Measurements from ENCODE around the gene MPHOSPH9. TPM values are rescaled to one million over a fixed set of nuclear protein-coding genes. Genes with fewer than 3 reads are reported as not detected.

MPHOSPH9 gene
- polyA plus RNA-seq, 1 donor (not counting 4 experiments of a cell fraction or from before 2014, with no cell fraction given): 10.7 TPM

DNA sequence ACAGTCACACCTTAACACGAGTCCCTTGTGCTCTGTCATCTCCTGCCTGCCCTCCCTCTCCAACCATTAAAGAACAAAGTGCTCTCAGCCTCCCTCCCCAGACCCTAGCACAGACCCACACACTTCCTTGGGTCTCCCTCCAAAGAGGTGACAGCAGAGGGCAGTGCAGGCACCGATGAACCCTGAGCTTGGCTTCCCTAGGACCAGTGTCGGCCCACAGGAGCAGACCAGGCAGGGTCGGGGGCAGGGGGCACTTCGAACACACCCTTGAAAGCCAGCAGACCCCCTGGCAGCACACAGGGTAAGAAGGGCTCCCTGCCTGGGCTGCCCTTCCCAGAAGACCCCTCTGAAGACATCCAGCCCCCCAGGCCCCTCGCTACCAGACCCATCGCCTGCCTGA is 31.7 kb upstream of the MPHOSPH9 start:
- Histone ChIP-seq H3K9ac (ENCODE audit: control insufficient read depth, extremely low read depth, insufficient read depth, low read length) (no peak overlapping the region), H3K4me3 (ENCODE audit: control insufficient read depth in 2 of 3, extremely low read depth in 1 of 3, insufficient read depth in 2 of 3, low read depth in 1 of 3, low read length in 3 of 3) (no peak overlapping the region), H3K9me3 (ENCODE audit: control insufficient read depth, low read depth, low read length) (no peaks in the 10 kb centered on the region), H3K27me3 (ENCODE audit: control insufficient read depth, extremely low read depth, insufficient read depth, low read length) (no peaks in the 10 kb centered on the region), H3K4me1 (ENCODE audit: control insufficient read depth, extremely low read depth, insufficient read depth, low read length) (peaks cover 10% of the 10 kb centered on the region), H4K20me1 (ENCODE audit: control insufficient read depth, extremely low read depth, insufficient read depth, low read length) (peaks cover 7% of the 10 kb centered on the region), H2AFZ (ENCODE audit: control insufficient read depth, low read length) (no peak overlapping the region), H3K27ac (ENCODE audit: control insufficient read depth, insufficient read depth, low read length) (no peak overlapping the region), H3K9me1 (ENCODE audit: control insufficient read depth, extremely low read depth, insufficient read depth, low read length) (no peaks in the 10 kb centered on the region), H3K4me2 (ENCODE audit: control insufficient read depth, extremely low read depth, insufficient read depth, low read depth, low read length) (no peak overlapping the region), H3K36me3 (ENCODE audit: control insufficient read depth in 2 of 2, extremely low read depth in 1 of 2, insufficient read depth in 2 of 2, low read length in 2 of 2) (peaks cover 29 to 30% of the 10 kb centered on the region in 2 experiments), H3K79me2 (ENCODE audit: control insufficient read depth, insufficient read depth, low read length) (peaks cover 52% of the 10 kb centered on the region)
- FAIRE-seq (no peak), DNase-seq (ENCODE audit: low read depth, low spot score) (no peak)
- dilution Hi-C loops (cut with MboI; ENCODE audit: extremely low pct_ligation_motif_present, low sequenced_read_pairs): no loop called here
- TF ChIP-seq EZH2 (IDR thresholded peaks at IDR 0.05; ENCODE audit: low read length): no peak
- TF ChIP-seq, protein P1, sequence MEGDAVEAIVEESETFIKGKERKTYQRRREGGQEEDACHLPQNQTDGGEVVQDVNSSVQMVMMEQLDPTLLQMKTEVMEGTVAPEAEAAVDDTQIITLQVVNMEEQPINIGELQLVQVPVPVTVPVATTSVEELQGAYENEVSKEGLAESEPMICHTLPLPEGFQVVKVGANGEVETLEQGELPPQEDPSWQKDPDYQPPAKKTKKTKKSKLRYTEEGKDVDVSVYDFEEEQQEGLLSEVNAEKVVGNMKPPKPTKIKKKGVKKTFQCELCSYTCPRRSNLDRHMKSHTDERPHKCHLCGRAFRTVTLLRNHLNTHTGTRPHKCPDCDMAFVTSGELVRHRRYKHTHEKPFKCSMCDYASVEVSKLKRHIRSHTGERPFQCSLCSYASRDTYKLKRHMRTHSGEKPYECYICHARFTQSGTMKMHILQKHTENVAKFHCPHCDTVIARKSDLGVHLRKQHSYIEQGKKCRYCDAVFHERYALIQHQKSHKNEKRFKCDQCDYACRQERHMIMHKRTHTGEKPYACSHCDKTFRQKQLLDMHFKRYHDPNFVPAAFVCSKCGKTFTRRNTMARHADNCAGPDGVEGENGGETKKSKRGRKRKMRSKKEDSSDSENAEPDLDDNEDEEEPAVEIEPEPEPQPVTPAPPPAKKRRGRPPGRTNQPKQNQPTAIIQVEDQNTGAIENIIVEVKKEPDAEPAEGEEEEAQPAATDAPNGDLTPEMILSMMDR (optimal IDR thresholded peaks at IDR 0.05 in 1 of 3, IDR thresholded peaks at IDR 0.05 in 1 of 3, conservative IDR thresholded peaks at IDR 0.05 in 1 of 3; ENCODE audit: extremely low read depth in 1 of 3, insufficient read depth in 2 of 3, low read length in 3 of 3): peak in 2 of 3 experiments; percentile 12 to 49

DNA sequence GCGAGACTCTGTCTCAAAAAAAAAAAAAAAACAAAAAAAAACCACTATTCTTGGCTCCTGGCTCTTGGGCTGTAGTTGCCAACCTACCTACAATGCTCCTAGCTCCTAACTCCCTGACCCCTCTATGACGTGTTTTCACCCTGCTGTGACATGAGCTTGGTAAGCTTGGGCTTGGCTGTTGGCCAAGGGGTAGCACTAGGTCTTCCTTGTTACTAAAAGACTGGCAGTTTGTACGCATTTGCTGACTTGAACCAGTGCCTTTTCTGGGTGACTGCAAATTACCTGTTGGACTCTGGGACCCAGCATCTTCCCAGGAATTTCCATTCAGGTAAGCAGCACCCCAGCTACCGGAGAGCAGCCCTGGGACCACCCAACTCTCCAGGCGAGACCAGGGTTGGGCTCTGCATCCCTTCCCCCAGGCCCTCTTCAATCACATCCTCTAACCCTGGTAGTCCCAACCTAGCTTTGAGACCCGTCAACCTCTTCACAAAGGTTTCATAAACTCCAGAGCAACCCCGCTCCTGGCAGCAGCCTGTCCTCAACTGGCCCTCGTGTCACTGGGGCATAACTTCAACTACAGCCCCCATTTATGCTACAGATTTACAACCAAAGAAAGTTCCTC is 30.4 kb upstream of the MPHOSPH9 start:
- Histone ChIP-seq H3K4me1 (ENCODE audit: control insufficient read depth, extremely low read depth, insufficient read depth, low read length) (peaks cover 7% of the 10 kb centered on the region), H3K36me3 (ENCODE audit: control insufficient read depth in 2 of 2, extremely low read depth in 1 of 2, insufficient read depth in 2 of 2, low read length in 2 of 2) (peaks cover 32 to 39% of the 10 kb centered on the region in 2 experiments), H3K9ac (ENCODE audit: control insufficient read depth, extremely low read depth, insufficient read depth, low read length) (no peak overlapping the region), H3K9me1 (ENCODE audit: control insufficient read depth, extremely low read depth, insufficient read depth, low read length) (no peaks in the 10 kb centered on the region), H4K20me1 (ENCODE audit: control insufficient read depth, extremely low read depth, insufficient read depth, low read length) (peaks cover 4% of the 10 kb centered on the region), H3K79me2 (ENCODE audit: control insufficient read depth, insufficient read depth, low read length) (peaks cover 39% of the 10 kb centered on the region), H3K4me2 (ENCODE audit: control insufficient read depth, extremely low read depth, insufficient read depth, low read depth, low read length) (no peak overlapping the region), H2AFZ (ENCODE audit: control insufficient read depth, low read length) (no peak overlapping the region), H3K27me3 (ENCODE audit: control insufficient read depth, extremely low read depth, insufficient read depth, low read length) (no peaks in the 10 kb centered on the region), H3K9me3 (ENCODE audit: control insufficient read depth, low read depth, low read length) (no peaks in the 10 kb centered on the region), H3K4me3 (ENCODE audit: control insufficient read depth in 2 of 3, extremely low read depth in 1 of 3, insufficient read depth in 2 of 3, low read depth in 1 of 3, low read length in 3 of 3) (no peak overlapping the region), H3K27ac (ENCODE audit: control insufficient read depth, insufficient read depth, low read length) (no peak overlapping the region)
- DNase-seq (ENCODE audit: low read depth, low spot score): no peak
- dilution Hi-C loops (cut with MboI; ENCODE audit: extremely low pct_ligation_motif_present, low sequenced_read_pairs): no loop called here
- TF ChIP-seq EZH2 (IDR thresholded peaks at IDR 0.05; ENCODE audit: low read length): no peak
- TF ChIP-seq, protein P1 (optimal IDR thresholded peaks at IDR 0.05 in 1 of 3, IDR thresholded peaks at IDR 0.05 in 1 of 3, conservative IDR thresholded peaks at IDR 0.05 in 1 of 3; ENCODE audit: extremely low read depth in 1 of 3, insufficient read depth in 2 of 3, low read length in 3 of 3): no peak
- no peak for FAIRE-seq
